Measurements from ENCODE around the gene DDX27.
"Not testable (repeated sequence)": the region's sequence is repeated elsewhere in the genome, so short reads cannot be mapped to it uniquely, and the experiment has no call there.

Gene DDX27

DNA sequence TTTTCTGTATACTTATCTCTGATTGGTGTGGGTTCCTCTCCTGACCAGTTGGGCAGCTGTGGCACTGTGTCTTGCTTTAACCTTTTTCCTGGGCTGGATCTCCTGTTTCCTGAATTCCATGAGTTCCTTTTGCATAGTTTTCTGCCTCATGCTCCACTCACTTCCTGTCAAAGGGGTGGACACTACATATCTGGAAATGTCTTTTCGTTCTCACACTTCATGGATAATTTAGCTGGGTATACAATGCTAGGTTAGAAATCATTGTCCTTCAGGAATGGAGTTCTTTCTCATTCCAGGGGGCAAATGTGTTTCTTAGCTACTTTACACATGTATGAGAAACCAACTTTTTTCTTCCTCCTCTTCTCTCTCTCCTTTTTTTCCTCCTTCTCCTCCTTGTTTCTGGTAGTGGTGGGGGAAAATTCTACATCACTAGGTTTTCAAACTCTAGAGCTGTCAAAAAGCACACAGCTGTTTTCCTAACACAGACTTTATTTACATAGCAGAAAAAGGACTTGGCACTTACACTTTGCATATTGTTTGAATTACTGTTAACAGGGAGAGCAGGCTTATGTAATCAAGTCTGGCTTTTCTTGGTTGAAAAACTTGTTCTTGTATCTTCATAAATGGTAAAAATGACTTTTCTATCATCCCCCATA, 9.0 kb upstream of the DDX27 start:
- DNase-seq: no peak

- DNase-seq: no peak
These were observed 8.5 kb upstream of the DDX27 start for GRCh38 chr20:49210757-49211110.

DNA sequence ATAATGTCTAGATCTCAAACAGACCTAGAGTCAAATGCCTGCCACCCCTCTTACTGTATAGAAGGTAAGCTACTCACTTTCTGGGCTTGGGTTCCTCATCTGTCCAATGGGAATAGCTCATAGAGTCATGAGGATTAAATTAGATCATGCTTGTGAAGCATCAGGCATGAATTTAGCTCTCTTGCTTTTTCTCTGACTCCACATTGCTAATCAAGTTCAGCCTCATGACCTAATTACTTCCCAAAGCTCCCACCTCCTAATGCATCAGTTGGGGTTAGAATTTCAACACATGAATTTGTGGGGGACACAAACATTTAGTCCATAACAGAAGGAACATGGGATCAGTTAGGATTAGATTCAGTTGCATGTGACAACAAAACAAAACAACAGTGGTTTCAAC, 4.6 kb upstream of the DDX27 start:
- no peak for DNase-seq

- DNase-seq: no peak
These were observed 4.0 kb upstream of the DDX27 start for GRCh38 chr20:49215232-49215631.

DNA sequence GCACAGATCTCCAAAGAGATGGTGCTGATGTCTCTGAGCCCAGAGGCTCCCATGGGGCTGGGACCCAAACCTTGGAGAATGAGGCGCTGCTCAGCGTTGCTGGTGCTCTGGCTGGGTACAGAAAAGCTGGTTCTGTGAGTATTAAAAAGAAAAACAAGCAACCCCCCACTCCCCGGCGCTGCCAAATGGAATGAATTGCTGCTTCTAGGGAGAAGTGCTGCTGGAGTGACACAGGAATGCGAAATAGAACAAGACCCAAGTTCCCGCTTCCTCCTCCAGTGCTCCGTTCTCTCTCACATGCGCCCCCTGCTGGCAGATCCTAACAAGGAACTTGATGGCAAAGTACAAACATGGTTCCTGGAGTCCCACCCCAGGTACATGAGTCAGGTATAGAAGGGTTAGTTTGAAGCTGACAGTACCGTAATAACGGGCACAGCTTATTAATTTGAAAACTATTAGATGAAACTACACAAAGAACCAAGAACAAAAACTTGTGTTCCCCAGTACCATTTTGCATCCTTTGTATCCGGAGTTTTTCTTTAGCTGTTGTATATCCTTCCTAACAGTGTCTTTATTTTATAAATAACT, 2.1 kb upstream of the DDX27 start:
- DNase-seq: peak; percentile 98

DNA sequence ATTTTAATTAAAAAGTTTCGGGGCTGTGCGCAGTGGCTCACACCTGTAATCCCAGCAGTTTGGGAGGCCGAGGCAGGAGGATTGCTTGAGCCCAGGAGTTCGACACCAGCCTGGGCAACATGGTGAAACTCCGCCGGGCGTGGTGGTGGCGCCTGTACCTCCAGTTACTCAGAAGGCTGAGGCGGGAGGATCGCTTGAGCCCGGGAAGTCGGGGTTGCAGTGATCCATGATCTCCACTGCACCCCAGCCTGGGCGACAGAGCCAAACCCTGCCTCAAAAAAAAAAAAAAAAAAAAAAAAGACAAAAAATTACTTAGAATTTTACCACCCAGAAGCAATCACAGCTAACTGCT, 501 bp upstream of the DDX27 start:
- not testable (repeated sequence) for DNase-seq

DNA sequence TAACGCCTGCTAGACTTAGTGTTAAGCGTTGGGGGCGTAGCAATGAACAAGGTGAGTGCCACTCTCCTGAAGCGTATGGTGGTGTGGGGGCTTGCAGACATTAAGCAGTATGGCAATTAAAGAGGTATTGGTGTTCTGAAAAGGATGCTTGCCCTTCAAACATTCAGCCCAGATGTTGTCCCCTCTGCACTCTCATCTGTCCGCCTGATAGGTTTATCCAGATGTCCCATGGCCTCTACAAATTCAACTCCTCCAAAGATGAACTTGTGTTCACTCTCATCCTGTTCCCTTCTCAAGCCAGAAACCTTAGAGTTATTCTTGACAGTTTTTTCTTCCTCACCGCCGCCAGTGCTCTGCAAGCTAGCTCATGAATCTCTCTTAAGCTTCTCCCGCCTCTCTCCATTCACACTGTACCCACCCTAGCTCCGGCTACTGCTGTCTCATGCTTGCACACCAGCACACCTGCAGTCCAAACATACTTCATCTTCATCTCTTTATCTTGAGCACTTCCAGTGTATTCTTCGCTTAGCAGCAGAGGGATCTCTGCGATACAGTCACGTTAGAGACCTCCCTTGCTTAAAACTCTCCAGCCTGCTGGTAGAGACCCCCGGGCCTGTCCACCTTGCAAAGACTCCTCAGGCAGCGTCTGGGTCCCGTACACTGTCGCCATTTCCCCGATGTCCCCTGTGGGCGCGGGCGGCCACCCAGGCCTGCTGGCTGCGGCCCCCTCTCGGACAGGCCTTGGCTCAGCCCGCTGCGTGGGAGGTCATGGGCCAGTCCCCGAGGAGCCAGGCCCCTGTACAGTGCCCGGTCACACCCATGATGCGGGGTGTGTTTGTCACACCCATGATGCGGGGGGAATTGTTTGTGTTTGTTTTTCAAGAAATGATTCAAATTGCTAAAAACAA, 962 bp downstream of the DDX27 start:
- no peak for DNase-seq

GRCh38 chr20:49225896-49226295, 6.7 kb downstream of the DDX27 start:
- DNase-seq: no peak

GRCh38 chr20:49228676-49229075, 9.5 kb downstream of the DDX27 start:
- no peak for DNase-seq

GRCh38 chr20:49229381-49229780, 10.2 kb downstream of the DDX27 start:
- DNase-seq: no peak

- DNase-seq: no peak
These were observed 10.8 kb downstream of the DDX27 start for GRCh38 chr20:49230021-49230420.

GRCh38 chr20:49230561-49231133, 11.4 kb downstream of the DDX27 start:
- DNase-seq: no peak

GRCh38 chr20:49231471-49231870, 12.3 kb downstream of the DDX27 start:
- DNase-seq: no peak

- no peak for DNase-seq
These were observed 14.0 kb downstream of the DDX27 start for GRCh38 chr20:49233226-49233625.

DNA sequence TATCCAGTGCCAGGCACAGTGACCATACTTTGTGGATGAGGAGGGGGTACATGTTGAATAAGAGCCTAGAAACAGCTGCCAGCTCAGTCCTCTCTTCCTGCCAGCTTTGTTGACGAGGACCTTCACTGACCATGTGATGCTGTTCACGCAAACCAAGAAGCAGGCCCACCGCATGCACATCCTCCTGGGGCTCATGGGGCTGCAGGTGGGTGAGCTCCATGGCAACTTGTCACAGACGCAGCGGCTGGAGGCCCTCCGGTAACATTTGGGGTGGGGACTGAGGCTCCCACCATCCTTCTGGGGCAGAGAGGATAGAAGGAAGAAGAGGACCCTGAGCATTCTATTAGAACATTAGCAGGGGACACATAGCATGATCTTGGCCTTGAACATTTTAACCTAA, 15.6 kb downstream of the DDX27 start:
- no peak for DNase-seq

DNA sequence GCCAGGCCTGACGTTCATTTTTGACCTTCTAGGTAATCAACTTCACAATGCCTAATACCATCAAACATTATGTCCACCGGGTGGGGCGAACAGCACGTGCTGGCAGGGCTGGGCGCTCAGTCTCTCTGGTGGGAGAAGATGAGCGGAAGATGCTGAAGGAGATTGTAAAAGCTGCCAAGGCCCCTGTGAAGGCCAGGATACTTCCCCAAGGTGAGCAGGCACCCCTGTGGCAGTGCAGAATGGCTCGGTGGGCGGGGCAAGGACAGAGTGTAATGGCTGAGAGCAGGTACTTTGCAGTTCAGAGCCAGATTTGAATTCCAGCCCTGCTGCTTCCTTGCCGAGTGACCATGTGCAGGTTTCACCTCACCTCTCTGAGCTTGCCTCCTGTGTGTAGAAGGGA, 17.1 kb downstream of the DDX27 start:
- no peak for DNase-seq

- DNase-seq: no peak
These were observed 18.3 kb downstream of the DDX27 start for GRCh38 chr20:49237531-49237930.

DNA sequence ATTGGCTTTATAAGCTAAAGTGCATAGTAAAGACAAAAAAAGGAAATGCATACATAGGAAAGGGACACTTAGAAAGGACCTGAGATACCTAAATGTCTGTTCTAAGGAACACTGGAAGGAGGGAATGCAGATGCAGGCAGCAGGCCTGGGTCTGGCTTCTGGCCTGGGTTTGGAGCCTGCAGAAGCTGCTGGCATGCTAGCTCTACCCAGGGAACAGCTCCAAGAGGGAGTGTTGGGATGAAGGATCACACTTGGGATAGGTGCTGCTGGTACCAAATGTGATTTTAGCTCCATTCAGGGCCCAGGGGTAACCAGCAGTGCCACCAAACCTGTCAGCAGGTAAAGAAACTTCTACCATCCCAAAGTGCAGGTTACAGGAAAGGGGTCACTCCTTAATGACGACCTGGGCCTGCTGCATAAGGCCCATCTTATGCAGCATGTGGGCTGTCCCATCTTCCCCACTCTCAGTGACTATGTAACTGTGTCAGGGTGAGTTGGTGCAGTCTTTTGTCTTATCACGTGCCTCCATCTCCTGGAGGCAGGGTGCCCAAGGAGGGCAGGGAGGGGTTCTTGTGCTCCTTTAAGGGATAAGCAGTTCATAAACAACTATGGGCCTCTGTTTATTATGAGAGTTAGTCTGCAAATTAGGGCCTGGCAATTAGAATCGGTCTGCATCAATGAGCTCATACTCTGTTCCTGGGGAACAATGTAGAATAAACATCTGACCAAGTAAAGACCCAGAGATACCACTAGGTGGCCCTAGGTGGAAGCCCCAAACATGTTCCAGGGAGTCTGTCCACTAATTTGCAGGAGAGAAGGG, 26.9 kb downstream of the DDX27 start:
- DNase-seq: no peak

DNA sequence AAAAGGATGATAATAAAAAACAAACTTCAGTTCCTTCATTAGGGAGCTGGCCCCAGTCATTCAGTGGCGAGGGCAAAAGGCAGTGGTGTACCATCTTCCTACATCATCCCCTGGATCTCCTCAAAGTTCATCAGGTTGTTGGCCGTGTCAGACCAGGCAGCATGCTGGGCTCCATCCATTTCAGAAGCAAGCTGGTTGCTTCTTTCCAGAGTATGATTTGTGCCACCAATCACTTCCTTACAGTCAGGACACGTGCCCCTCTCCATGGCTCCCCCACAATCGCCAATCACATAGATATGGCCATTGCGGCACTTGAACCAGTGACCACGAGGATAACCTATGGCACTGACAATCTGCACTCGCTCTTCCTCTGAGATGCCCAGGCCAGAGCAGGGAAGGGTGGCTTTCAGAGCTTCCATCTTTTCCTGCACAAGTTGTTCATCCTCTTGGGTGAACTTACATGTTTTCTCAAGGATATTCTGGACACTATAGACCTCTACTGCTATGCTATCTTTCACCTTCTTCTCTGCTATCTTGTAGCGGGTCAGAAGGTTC, 28.0 kb downstream of the DDX27 start:
- no peak for DNase-seq

DNA sequence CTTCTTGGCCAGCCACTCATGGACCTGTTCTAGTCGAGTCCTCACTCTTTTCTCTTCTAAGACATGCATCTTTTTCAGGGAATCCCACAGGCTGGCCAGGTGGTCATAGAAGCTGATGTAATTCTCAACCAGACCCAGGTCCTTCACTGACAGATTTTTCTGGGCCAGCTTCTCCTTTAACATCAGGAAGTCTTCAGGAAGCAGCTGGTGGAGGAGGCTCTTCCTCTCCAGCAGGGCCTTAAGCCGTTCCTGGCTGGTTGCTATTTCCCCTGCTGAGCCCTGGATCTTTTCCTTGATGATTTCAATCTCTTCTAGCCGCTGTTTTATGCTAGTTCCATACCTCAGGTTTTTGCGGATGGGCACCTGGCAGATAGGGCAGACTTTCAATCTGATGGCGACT, 28.6 kb downstream of the DDX27 start:
- no peak for DNase-seq

- DNase-seq: no peak
These were observed 29.1 kb downstream of the DDX27 start for GRCh38 chr20:49248301-49248700.

- DNase-seq: no peak
These were observed 29.9 kb downstream of the DDX27 start for GRCh38 chr20:49248879-49249665.

Data from activated T-cell treated with anti-CD3 and anti-CD28 coated beads for 4 hours (primary cell).